ENCODE measurements around the gene BPIFA2.

BPIFA2 gene

DNA sequence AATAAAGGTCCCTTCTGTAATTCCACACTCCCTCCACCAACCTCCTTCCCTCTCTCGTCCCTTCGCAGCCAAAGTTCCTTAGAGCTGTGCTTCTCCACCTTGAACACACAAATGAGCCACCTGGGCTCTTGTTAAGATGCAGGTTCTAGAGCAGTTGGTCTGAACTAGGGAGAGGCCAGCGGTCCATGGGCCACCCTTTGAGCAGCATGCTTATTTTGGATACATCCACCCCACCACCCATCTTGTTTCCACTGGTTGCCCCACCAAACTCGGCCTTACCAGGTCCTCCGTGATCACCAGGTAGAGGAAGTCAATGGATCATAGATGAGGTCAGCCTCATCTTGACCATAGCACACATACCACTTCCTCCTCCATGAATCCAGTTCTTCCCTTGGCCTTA, 7.3 kb upstream of the BPIFA2 start:
- Histone ChIP-seq H3K18ac (ENCODE audit: low read depth in 1 of 2, low read length in 2 of 2) (no peak overlapping the region), H3K23ac (ENCODE audit: low read length in 2 of 2) (no peak overlapping the region), H2BK5ac (ENCODE audit: low read depth, low read length, poor library complexity, severe bottlenecking) (no peak overlapping the region), H2BK15ac (ENCODE audit: low read depth, poor library complexity, severe bottlenecking) (no peak overlapping the region), H2AK5ac (ENCODE audit: low read length, severe bottlenecking) (no peak overlapping the region), H3K4ac (ENCODE audit: low read depth in 1 of 2, low read length in 2 of 2) (no peak overlapping the region), H4K8ac (ENCODE audit: low read length) (no peak overlapping the region), H3K4me2 (ENCODE audit: low read length, poor library complexity, severe bottlenecking) (no peak overlapping the region), H2AFZ (ENCODE audit: low read depth, low read length) (no peak overlapping the region), H3K36me3 (ENCODE audit: control insufficient read depth in 1 of 2, insufficient read depth in 2 of 2, low read depth in 1 of 2, low read length in 2 of 2) (no peaks in the 10 kb centered on the region), H3K9ac (ENCODE audit: low read length) (no peak overlapping the region), H4K91ac (ENCODE audit: low read length) (no peak overlapping the region), H2BK12ac (ENCODE audit: low read length in 2 of 2) (no peak overlapping the region), H3K9me3 (ENCODE audit: control insufficient read depth, low read length) (no peaks in the 10 kb centered on the region), H3K27ac (ENCODE audit: low read length, poor library complexity, severe bottlenecking) (no peak overlapping the region), H2BK120ac (ENCODE audit: low read depth, low read length) (no peak overlapping the region), H3K4me3 (ENCODE audit: insufficient read depth in 1 of 2, low read depth in 1 of 2, low read length in 2 of 2) (no peak overlapping the region), H3K14ac (ENCODE audit: low read length in 2 of 2) (no peak overlapping the region), H3K79me1 (replicated peaks; ENCODE audit: low read length, poor library complexity, severe bottlenecking) (no peaks in the 10 kb centered on the region), H3K4me1 (ENCODE audit: control insufficient read depth, insufficient read depth, low read depth, low read length) (no peaks in the 10 kb centered on the region), H3K27me3 (ENCODE audit: control insufficient read depth in 1 of 2, insufficient read depth in 1 of 2, low read length in 2 of 2) (peaks cover 7 to 77% of the 10 kb centered on the region in 2 experiments)
- 52% methylated on average over 5 of the region's 5 CpGs for WGBS
- DNase-seq: no peak

DNA sequence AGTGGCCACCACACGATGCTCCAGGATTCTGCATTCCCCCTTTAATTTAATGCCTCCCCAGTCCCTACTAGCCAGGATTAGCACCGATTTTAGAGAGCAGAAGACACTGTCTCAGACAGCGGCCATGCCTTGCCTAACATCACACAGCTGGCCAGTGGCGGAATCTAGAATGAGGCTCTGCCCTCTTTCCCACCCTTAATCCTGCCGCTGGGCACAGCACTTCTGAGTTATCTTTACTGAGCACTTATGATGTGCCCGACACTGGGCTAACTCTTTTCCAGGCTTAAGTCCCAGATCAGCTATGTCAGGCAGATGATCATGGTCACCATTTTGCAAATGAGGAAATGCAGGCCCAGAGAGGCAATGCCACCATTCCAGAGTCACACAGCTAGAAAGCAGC, 5.6 kb upstream of the BPIFA2 start:
- no peak overlapping the region for H2AK5ac ChIP-seq (ENCODE audit: low read length, severe bottlenecking)
- H3K4me3 ChIP-seq (ENCODE audit: insufficient read depth in 1 of 2, low read depth in 1 of 2, low read length in 2 of 2): no peak overlapping the region
- H2BK15ac ChIP-seq (ENCODE audit: low read depth, poor library complexity, severe bottlenecking): no peak overlapping the region
- H3K14ac ChIP-seq (ENCODE audit: low read length in 2 of 2): no peak overlapping the region
- no peak overlapping the region for H4K8ac ChIP-seq (ENCODE audit: low read length)
- H2BK5ac ChIP-seq (ENCODE audit: low read depth, low read length, poor library complexity, severe bottlenecking): no peak overlapping the region
- no peaks in the 10 kb centered on the region for H3K79me1 ChIP-seq (replicated peaks; ENCODE audit: low read length, poor library complexity, severe bottlenecking)
- no peak overlapping the region for H3K4me2 ChIP-seq (ENCODE audit: low read length, poor library complexity, severe bottlenecking)
- H2AFZ ChIP-seq (ENCODE audit: low read depth, low read length): no peak overlapping the region
- no peak overlapping the region for H3K4ac ChIP-seq (ENCODE audit: low read depth in 1 of 2, low read length in 2 of 2)
- no peak overlapping the region for H3K27ac ChIP-seq (ENCODE audit: low read length, poor library complexity, severe bottlenecking)
- H3K23ac ChIP-seq (ENCODE audit: low read length in 2 of 2): no peak overlapping the region
- H2BK12ac ChIP-seq (ENCODE audit: low read length in 2 of 2): no peak overlapping the region
- no peaks in the 10 kb centered on the region for H3K36me3 ChIP-seq (ENCODE audit: control insufficient read depth in 1 of 2, insufficient read depth in 2 of 2, low read depth in 1 of 2, low read length in 2 of 2)
- no peak overlapping the region for H3K9ac ChIP-seq (ENCODE audit: low read length)
- no peak overlapping the region for H3K18ac ChIP-seq (ENCODE audit: low read depth in 1 of 2, low read length in 2 of 2)
- no peaks in the 10 kb centered on the region for H3K9me3 ChIP-seq (ENCODE audit: control insufficient read depth, low read length)
- H2BK120ac ChIP-seq (ENCODE audit: low read depth, low read length): no peak overlapping the region
- H3K27me3 ChIP-seq (ENCODE audit: control insufficient read depth in 1 of 2, insufficient read depth in 1 of 2, low read length in 2 of 2): peaks cover 6 to 61% of the 10 kb centered on the region in 2 experiments
- DNase-seq: no peak
- H4K91ac ChIP-seq (ENCODE audit: low read length): no peak overlapping the region
- WGBS: 87% methylated on average over 6 of the region's 6 CpGs
- H3K4me1 ChIP-seq (ENCODE audit: control insufficient read depth, insufficient read depth, low read depth, low read length): no peaks in the 10 kb centered on the region

DNA sequence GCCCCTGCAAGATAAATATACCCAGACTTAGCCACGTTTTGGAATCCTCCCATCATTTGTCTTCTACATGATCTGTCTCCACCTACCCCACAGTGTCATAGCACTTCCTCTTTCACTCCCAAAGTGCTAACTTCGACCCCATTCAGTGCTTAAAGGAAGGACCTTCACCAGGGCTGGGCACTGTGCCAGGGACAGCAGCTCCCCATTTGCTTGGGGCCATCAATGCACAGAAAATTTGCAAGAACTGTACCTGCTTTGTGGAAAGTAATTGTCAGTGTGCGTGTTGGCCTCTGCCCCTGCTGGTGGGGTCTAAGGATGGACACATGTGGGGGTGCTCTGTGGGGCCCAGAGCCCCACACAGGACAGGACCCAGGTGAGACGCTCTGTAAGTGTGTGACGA, 5.2 kb upstream of the BPIFA2 start:
- Histone ChIP-seq H3K27me3 (ENCODE audit: control insufficient read depth in 1 of 2, insufficient read depth in 1 of 2, low read length in 2 of 2) (peaks cover 6 to 58% of the 10 kb centered on the region in 2 experiments), H2BK120ac (ENCODE audit: low read depth, low read length) (no peak overlapping the region), H2AK5ac (ENCODE audit: low read length, severe bottlenecking) (no peak overlapping the region), H2AFZ (ENCODE audit: low read depth, low read length) (no peak overlapping the region), H3K4me3 (ENCODE audit: insufficient read depth in 1 of 2, low read depth in 1 of 2, low read length in 2 of 2) (no peak overlapping the region), H3K23ac (ENCODE audit: low read length in 2 of 2) (no peak overlapping the region), H3K4ac (ENCODE audit: low read depth in 1 of 2, low read length in 2 of 2) (no peak overlapping the region), H2BK12ac (ENCODE audit: low read length in 2 of 2) (no peak overlapping the region), H3K79me1 (replicated peaks; ENCODE audit: low read length, poor library complexity, severe bottlenecking) (no peaks in the 10 kb centered on the region), H3K4me2 (ENCODE audit: low read length, poor library complexity, severe bottlenecking) (no peak overlapping the region), H3K36me3 (ENCODE audit: control insufficient read depth in 1 of 2, insufficient read depth in 2 of 2, low read depth in 1 of 2, low read length in 2 of 2) (no peaks in the 10 kb centered on the region), H3K4me1 (ENCODE audit: control insufficient read depth, insufficient read depth, low read depth, low read length) (no peaks in the 10 kb centered on the region), H3K9ac (ENCODE audit: low read length) (no peak overlapping the region), H4K91ac (ENCODE audit: low read length) (no peak overlapping the region), H3K27ac (ENCODE audit: low read length, poor library complexity, severe bottlenecking) (no peak overlapping the region), H3K14ac (ENCODE audit: low read length in 2 of 2) (no peak overlapping the region), H2BK15ac (ENCODE audit: low read depth, poor library complexity, severe bottlenecking) (no peak overlapping the region), H4K8ac (ENCODE audit: low read length) (no peak overlapping the region), H3K18ac (ENCODE audit: low read depth in 1 of 2, low read length in 2 of 2) (no peak overlapping the region), H3K9me3 (ENCODE audit: control insufficient read depth, low read length) (peaks cover 1% of the 10 kb centered on the region), H2BK5ac (ENCODE audit: low read depth, low read length, poor library complexity, severe bottlenecking) (no peak overlapping the region)
- 57% methylated on average over 5 of the region's 5 CpGs for WGBS
- no peak for DNase-seq

DNA sequence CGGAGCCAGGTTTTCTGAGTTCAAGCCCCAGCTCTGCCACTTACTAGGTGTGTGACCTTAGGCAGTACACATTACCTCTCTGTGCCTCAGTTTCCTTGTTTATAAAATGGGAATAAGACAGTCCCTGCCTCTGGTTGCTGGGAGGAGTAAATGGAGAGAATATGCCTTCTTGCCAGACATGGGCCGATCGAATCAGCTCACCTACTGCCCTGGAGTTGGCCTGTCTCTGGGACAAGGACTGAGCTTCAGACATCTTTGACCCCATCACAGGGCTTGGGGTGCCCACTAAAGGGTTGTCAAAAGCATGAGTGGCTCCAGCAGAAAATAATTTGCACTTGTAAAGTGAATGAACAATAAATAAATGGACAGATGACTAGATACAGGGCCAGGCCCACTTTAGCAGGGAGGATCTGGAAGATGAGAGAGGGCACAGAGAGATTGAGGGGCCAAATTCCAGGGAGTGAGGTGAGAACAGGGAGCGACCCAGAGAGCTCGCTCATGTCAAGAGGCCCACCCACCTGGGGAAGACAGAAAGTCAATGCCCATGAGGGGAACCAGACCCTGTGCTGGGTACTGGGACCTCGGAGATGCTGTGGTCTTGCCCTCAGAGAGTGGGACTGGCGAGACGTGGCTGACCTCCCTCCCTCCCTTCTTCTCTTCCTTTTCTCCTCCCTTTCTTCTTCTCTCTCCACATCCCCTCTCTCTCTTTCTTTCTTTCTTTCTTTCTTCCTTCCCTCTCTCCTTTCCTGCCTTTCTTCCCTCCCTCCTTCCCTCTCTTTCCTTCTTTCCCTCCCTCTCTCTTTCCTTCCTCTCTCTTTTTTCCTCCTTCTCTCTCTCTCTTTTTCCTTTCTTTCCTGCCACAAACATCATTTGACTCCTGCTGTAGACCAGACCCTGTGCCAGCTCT, 3.9 kb upstream of the BPIFA2 start:
- no peak overlapping the region for H3K9ac ChIP-seq (ENCODE audit: low read length)
- H3K4ac ChIP-seq (ENCODE audit: low read depth in 1 of 2, low read length in 2 of 2): no peak overlapping the region
- H3K27ac ChIP-seq (ENCODE audit: low read length, poor library complexity, severe bottlenecking): no peak overlapping the region
- H3K14ac ChIP-seq (ENCODE audit: low read length in 2 of 2): no peak overlapping the region
- DNase-seq: no peak
- no peak overlapping the region for H2BK15ac ChIP-seq (ENCODE audit: low read depth, poor library complexity, severe bottlenecking)
- H2AFZ ChIP-seq (ENCODE audit: low read depth, low read length): no peak overlapping the region
- H4K91ac ChIP-seq (ENCODE audit: low read length): no peak overlapping the region
- WGBS: 74% methylated on average over 7 of the region's 8 CpGs
- H3K27me3 ChIP-seq (ENCODE audit: control insufficient read depth in 1 of 2, insufficient read depth in 1 of 2, low read length in 2 of 2): peaks cover 6 to 45% of the 10 kb centered on the region in 2 experiments
- no peak overlapping the region for H3K18ac ChIP-seq (ENCODE audit: low read depth in 1 of 2, low read length in 2 of 2)
- no peak overlapping the region for H3K4me3 ChIP-seq (ENCODE audit: insufficient read depth in 1 of 2, low read depth in 1 of 2, low read length in 2 of 2)
- H3K9me3 ChIP-seq (ENCODE audit: control insufficient read depth, low read length): peaks cover 15% of the 10 kb centered on the region
- no peak overlapping the region for H2BK5ac ChIP-seq (ENCODE audit: low read depth, low read length, poor library complexity, severe bottlenecking)
- no peaks in the 10 kb centered on the region for H3K79me1 ChIP-seq (replicated peaks; ENCODE audit: low read length, poor library complexity, severe bottlenecking)
- no peak overlapping the region for H2BK12ac ChIP-seq (ENCODE audit: low read length in 2 of 2)
- no peaks in the 10 kb centered on the region for H3K4me1 ChIP-seq (ENCODE audit: control insufficient read depth, insufficient read depth, low read depth, low read length)
- no peaks in the 10 kb centered on the region for H3K36me3 ChIP-seq (ENCODE audit: control insufficient read depth in 1 of 2, insufficient read depth in 2 of 2, low read depth in 1 of 2, low read length in 2 of 2)
- no peak overlapping the region for H3K4me2 ChIP-seq (ENCODE audit: low read length, poor library complexity, severe bottlenecking)
- no peak overlapping the region for H2BK120ac ChIP-seq (ENCODE audit: low read depth, low read length)
- H2AK5ac ChIP-seq (ENCODE audit: low read length, severe bottlenecking): no peak overlapping the region
- no peak overlapping the region for H4K8ac ChIP-seq (ENCODE audit: low read length)
- no peak overlapping the region for H3K23ac ChIP-seq (ENCODE audit: low read length in 2 of 2)
